H1 (cell line): ENCODE results near the gene PPIB. TPM values are rescaled to one million over a fixed set of nuclear protein-coding genes. Genes with fewer than 3 reads are reported as not detected.

Experiments
- BACH1 ChIP-seq: IDR thresholded peaks from 2 replicates; pipeline ENCODE4 v1.6.1; 2012; ENCODE audit warnings: low read length, improper control_type of control experiment
- BCL11A ChIP-seq, 2 experiments: IDR thresholded peaks; one replicate each; pipeline ENCODE4 v1.6.1; 2011; ENCODE audit warnings: low read depth in 2 of 2, low read length in 2 of 2, mild to moderate bottlenecking in 2 of 2
- CHD1 ChIP-seq: IDR thresholded peaks from 2 replicates; pipeline ENCODE4 v1.6.1; 2012; ENCODE audit warnings: low read depth, low read length, improper control_type of control experiment
- CHD2 ChIP-seq: IDR thresholded peaks from 2 replicates; pipeline ENCODE4 v1.6.1; 2012; ENCODE audit warnings: low read length, improper control_type of control experiment
- CTBP2 ChIP-seq: IDR thresholded peaks from 2 replicates; pipeline ENCODE4 v1.7.0; 2011; ENCODE audit warnings: borderline replicate concordance, mild to moderate bottlenecking, moderate library complexity, mixed read lengths, low read length; ENCODE audit not compliant: insufficient read depth, insufficient read length
- EGR1 ChIP-seq: IDR thresholded peaks from 2 replicates; pipeline ENCODE4 v1.6.1; 2011; ENCODE audit warnings: low read depth, low read length, borderline replicate concordance
- HDAC2 ChIP-seq, 2 experiments: fragments of 300-600 bp in 1 of 2; sonication (generic) in 1 of 2; IDR thresholded peaks; 2 replicates each; pipeline ENCODE4 v1.6.1; 2011 to 2012; ENCODE audit warnings: low read depth in 2 of 2, low read length in 2 of 2, mild to moderate bottlenecking in 2 of 2, moderate library complexity in 2 of 2, borderline replicate concordance in 1 of 2, inconsistent platforms in 1 of 2
- JUN ChIP-seq: IDR thresholded peaks from 2 replicates; pipeline ENCODE4 v1.6.1; 2011; ENCODE audit warnings: low read depth, mild to moderate bottlenecking, improper control_type of control experiment, low read length
- KDM4A ChIP-seq: IDR thresholded peaks from one replicate; pipeline ENCODE4 v1.7.1; 2012; ENCODE audit warnings: low read depth, mild to moderate bottlenecking, moderate library complexity, low read length, inconsistent platforms; ENCODE audit not compliant: severe bottlenecking
- NRF1 ChIP-seq: IDR thresholded peaks from 2 replicates; pipeline ENCODE4 v1.6.1; 2011; ENCODE audit warnings: mild to moderate bottlenecking, low read depth, low read length, improper control_type of control experiment
- POLR2A ChIP-seq, 2 experiments: IDR thresholded peaks; 1 replicate in 1 of 2; 2 replicates in 1 of 2; pipeline ENCODE4 v1.6.1; 2011; ENCODE audit warnings: low read depth in 2 of 2, low read length in 2 of 2, mild to moderate bottlenecking in 2 of 2; ENCODE audit errors: control extremely low read depth in 1 of 2
- RAD21 ChIP-seq, 2 experiments: IDR thresholded peaks in 1 of 2; conservative IDR thresholded peaks in 1 of 2; 2 replicates each; pipeline ENCODE4 v1.6.1; 2011; ENCODE audit warnings: low read depth in 2 of 2, low read length in 2 of 2, improper control_type of control experiment in 1 of 2, inconsistent platforms in 1 of 2, mild to moderate bottlenecking in 1 of 2, moderate library complexity in 1 of 2
- SRF ChIP-seq: IDR thresholded peaks from 2 replicates; pipeline ENCODE4 v1.6.1; 2011; ENCODE audit warnings: mild to moderate bottlenecking, low read depth, low read length, moderate library complexity
- SUZ12 ChIP-seq: fragments of 200-600 bp; sonication (generic); IDR thresholded peaks from 2 replicates; pipeline ENCODE4 v1.6.1; 2012; ENCODE audit warnings: mild to moderate bottlenecking, inconsistent platforms, low read length, moderate library complexity, mixed read lengths
- TCF12 ChIP-seq: IDR thresholded peaks from 2 replicates; pipeline ENCODE4 v1.6.1; 2011; ENCODE audit warnings: low read depth, mild to moderate bottlenecking, low read length
- TEAD4 ChIP-seq: IDR thresholded peaks from 2 replicates; pipeline ENCODE4 v1.6.1; 2012; ENCODE audit warnings: low read depth, low read length, inconsistent platforms, mixed read lengths
- ZNF274 ChIP-seq: IDR thresholded peaks from 2 replicates; pipeline ENCODE4 v1.7.0; 2012; ENCODE audit warnings: low read length, borderline replicate concordance; ENCODE audit errors: extremely low read depth
- polyA plus RNA-seq, 7 experiments: library from polyadenylated mRNA; depleted of rRNA in 3 of 7; stranded (reverse) in 5 of 7; unstranded in 2 of 7; fragments of >200 nt in 5 of 7; fragments of 200-250 nt in 2 of 7; gene quantifications; 1 replicate in 5 of 7; 2 replicates in 1 of 7; 4 replicates in 1 of 7; pipeline versions ENCODE4 v1.2.1 to v1.2.3, GENCODE V29; 2011 to 2013; ENCODE audit warnings: missing spikeins in 2 of 7, mixed read lengths in 2 of 7
- total RNA-seq: library from RNA; stranded (reverse); fragmentation: NEBNext Ultra II Directional; extraction: Animal tissue kit (Norgen Biotek cat#: 25700); gene quantifications from 2 replicates; pipeline ENCODE4 v1.2.1, GENCODE V29; 2021
- TF ChIP-seq, protein P1 (sequence below): IDR thresholded peaks from 2 replicates; pipeline ENCODE4 v1.6.1; 2011; ENCODE audit warnings: low read depth, mild to moderate bottlenecking, low read length; ENCODE audit not compliant: insufficient read depth
- TF ChIP-seq, protein P2 (sequence below): IDR thresholded peaks from 2 replicates; pipeline ENCODE4 v1.6.1; 2012; ENCODE audit warnings: inconsistent platforms
- TF ChIP-seq, protein P3 (sequence below): IDR thresholded peaks from 2 replicates; pipeline ENCODE4 v1.6.1; 2012; ENCODE audit warnings: low read length, inconsistent platforms

Gene PPIB
- total and polyA plus RNA-seq, 2 of the 8 experiments (the other 6 are each of a cell fraction or from before 2014, with no cell fraction given): 558 to 579 TPM

GRCh38 chr15:64153480-64154367 lies 9.1 kb downstream of the PPIB start (continued):
- TF ChIP-seq ZNF274: no peak
- TF ChIP-seq TCF12: no peak
- TF ChIP-seq POLR2A (IDR thresholded peaks at IDR 0.05; ENCODE audit: control extremely low read depth in 1 of 2, low read depth in 2 of 2, low read length in 2 of 2): peak; percentile 33 to 78
- no peak for TF ChIP-seq JUN
- TF ChIP-seq KDM4A: no peak
- TF ChIP-seq, protein P1, sequence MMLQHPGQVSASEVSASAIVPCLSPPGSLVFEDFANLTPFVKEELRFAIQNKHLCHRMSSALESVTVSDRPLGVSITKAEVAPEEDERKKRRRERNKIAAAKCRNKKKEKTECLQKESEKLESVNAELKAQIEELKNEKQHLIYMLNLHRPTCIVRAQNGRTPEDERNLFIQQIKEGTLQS: no peak
- no peak for TF ChIP-seq CHD1
- no peak for TF ChIP-seq CHD2
- TF ChIP-seq EGR1: no peak
- TF ChIP-seq, protein P2, sequence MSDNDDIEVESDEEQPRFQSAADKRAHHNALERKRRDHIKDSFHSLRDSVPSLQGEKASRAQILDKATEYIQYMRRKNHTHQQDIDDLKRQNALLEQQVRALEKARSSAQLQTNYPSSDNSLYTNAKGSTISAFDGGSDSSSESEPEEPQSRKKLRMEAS: peak; percentile 59
- no peak for TF ChIP-seq CTBP2
- TF ChIP-seq HDAC2 (IDR thresholded peaks at IDR 0.05; ENCODE audit: borderline replicate concordance in 1 of 2, low read depth in 2 of 2, low read length in 2 of 2): no peak
- TF ChIP-seq SRF: no peak
- no peak for TF ChIP-seq BCL11A (IDR thresholded peaks at IDR 0.05; ENCODE audit: low read depth in 2 of 2, low read length in 2 of 2)
- TF ChIP-seq NRF1: no peak
- TF ChIP-seq BACH1: no peak
- TF ChIP-seq RAD21 (IDR thresholded peaks at IDR 0.05 in 1 of 2, conservative IDR thresholded peaks at IDR 0.05 in 1 of 2; ENCODE audit: low read depth in 2 of 2, low read length in 2 of 2): peak; percentile 76 to 88
- no peak for TF ChIP-seq SUZ12
- TF ChIP-seq, protein P3, sequence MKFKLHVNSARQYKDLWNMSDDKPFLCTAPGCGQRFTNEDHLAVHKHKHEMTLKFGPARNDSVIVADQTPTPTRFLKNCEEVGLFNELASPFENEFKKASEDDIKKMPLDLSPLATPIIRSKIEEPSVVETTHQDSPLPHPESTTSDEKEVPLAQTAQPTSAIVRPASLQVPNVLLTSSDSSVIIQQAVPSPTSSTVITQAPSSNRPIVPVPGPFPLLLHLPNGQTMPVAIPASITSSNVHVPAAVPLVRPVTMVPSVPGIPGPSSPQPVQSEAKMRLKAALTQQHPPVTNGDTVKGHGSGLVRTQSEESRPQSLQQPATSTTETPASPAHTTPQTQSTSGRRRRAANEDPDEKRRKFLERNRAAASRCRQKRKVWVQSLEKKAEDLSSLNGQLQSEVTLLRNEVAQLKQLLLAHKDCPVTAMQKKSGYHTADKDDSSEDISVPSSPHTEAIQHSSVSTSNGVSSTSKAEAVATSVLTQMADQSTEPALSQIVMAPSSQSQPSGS: 0 out of 2 replicates have a peak, but pooled peaks have one; percentile 31
- no peak for TF ChIP-seq TEAD4
